HepG2 (cell line): Measurements from ENCODE around the gene AFTPH. TPM values are rescaled to one million over a fixed set of nuclear protein-coding genes. Genes with fewer than 3 reads are reported as not detected.

ENCODE experiments used
- ATAC-seq: fragments of 200-7000 bp; cut with Tn5 transposase; 3 replicates; pipeline ENCODE4 v1.9.1; 2020; ENCODE audit warnings: mild to moderate bottlenecking, moderate library complexity
- BruUV-seq: library from RNA; stranded (reverse); fragments of 400-500 nt; replicated peaks from 2 replicates; lab custom pipeline; 2021; lab: Mats Ljungman, UMichigan
- CTCF ChIA-PET: fragments of 300-600 bp; formaldehyde crosslinking; extraction: SDS; loops from one replicate; lab custom pipeline; 2021; ENCODE audit warnings: low total read pairs, inconsistent platforms, low intra/inter-chr PET ratio; lab: Yijun Ruan, JAX
- POLR2A ChIA-PET: fragments of 350-600 bp; sonication (Branson Sonifier 250); formaldehyde crosslinking; loops from one replicate; lab custom pipeline; 2020; ENCODE audit warnings: antibody characterized with exemption, inconsistent platforms; lab: Yijun Ruan, JAX
- DNase-seq: peaks from one replicate; pipeline ENCODE4 v3.0.0-alpha.2; 2015; ENCODE audit warnings: low spot score
- FAIRE-seq: peaks from 3 replicates; lab custom pipeline; 2011; peaks lifted over from hg19 to GRCh38; lab: Jason Lieb, UNC
- H2AFZ ChIP-seq: one replicate; pipeline ENCODE4 v1.6.1; 2011; ENCODE audit warnings: low read length, inconsistent platforms
- H3K27ac ChIP-seq: fragments of 300-600 bp; 3 replicates; pipeline ENCODE4 v1.8.0; 2011; ENCODE audit warnings: mixed run types, mild to moderate bottlenecking, mixed read lengths, low read length, inconsistent platforms; ENCODE audit not compliant: insufficient read depth; ENCODE audit errors: extremely low read length
- H3K27me3 ChIP-seq, 2 experiments: fragments of 200-600 bp in 1 of 2; 2 replicates in 1 of 2; 3 replicates in 1 of 2; pipeline versions ENCODE4 v1.6.0 to v1.8.0; 2011; ENCODE audit warnings: low read length in 2 of 2, mild to moderate bottlenecking in 2 of 2, moderate library complexity in 2 of 2, inconsistent platforms in 1 of 2; ENCODE audit not compliant: insufficient read depth in 2 of 2, control insufficient read depth in 1 of 2
- H3K36me3 ChIP-seq, 2 experiments: fragments of 200-600 bp in 1 of 2; replicated peaks in 1 of 2; 2 replicates in 1 of 2; 3 replicates in 1 of 2; pipeline versions ENCODE4 v1.5.1 to v1.8.0; 2011; ENCODE audit warnings: low read length in 2 of 2, inconsistent platforms in 1 of 2; ENCODE audit not compliant: insufficient read depth in 2 of 2, control insufficient read depth in 1 of 2
- H3K4me1 ChIP-seq: 2 replicates; pipeline ENCODE4 v1.5.1; 2012; ENCODE audit warnings: low read length, inconsistent platforms; ENCODE audit not compliant: insufficient read depth
- H3K4me2 ChIP-seq: 2 replicates; pipeline ENCODE4 v1.6.0; 2011; ENCODE audit warnings: low read depth, low read length, inconsistent platforms
- H3K4me3 ChIP-seq, 3 experiments: fragments of 200-600 bp in 1 of 3; sonication (generic), shearing (Covaris generic) in 1 of 3; replicated peaks in 1 of 3; 2 replicates each; pipeline ENCODE4 v1.5.1; 2011 to 2016; ENCODE audit warnings: low read length in 3 of 3, inconsistent platforms in 2 of 3, low read depth in 2 of 3, mild to moderate bottlenecking in 2 of 3, control low read depth in 1 of 3, mixed read lengths in 1 of 3; ENCODE audit not compliant: insufficient read depth in 1 of 3
- H3K79me2 ChIP-seq: one replicate; pipeline ENCODE4 v1.6.1; 2011; ENCODE audit warnings: low read length, inconsistent platforms; ENCODE audit not compliant: insufficient read depth
- H3K9ac ChIP-seq: 2 replicates; pipeline ENCODE4 v1.6.0; 2011; ENCODE audit warnings: mild to moderate bottlenecking, low read depth, low read length, inconsistent platforms; ENCODE audit not compliant: insufficient read depth
- H3K9me3 ChIP-seq: 2 replicates; pipeline ENCODE4 v1.5.1; 2012; ENCODE audit warnings: mild to moderate bottlenecking, low read length
- H4K20me1 ChIP-seq: 2 replicates; pipeline ENCODE4 v1.6.0; 2011; ENCODE audit warnings: inconsistent platforms, mild to moderate bottlenecking, low read length, moderate library complexity; ENCODE audit not compliant: insufficient read depth
- ARID4A ChIP-seq: sonication (generic); formaldehyde crosslinking; IDR thresholded peaks from 2 replicates; pipeline ENCODE4 v1.5.0; 2020; ENCODE audit warnings: mild to moderate bottlenecking, missing genetic modification reagents, borderline replicate concordance
- EHMT2 ChIP-seq: fragments of 200-600 bp; sonication (generic); IDR thresholded peaks from 2 replicates; pipeline ENCODE4 v1.7.0; 2017; ENCODE audit warnings: antibody characterized with exemption, low read depth, low read length, borderline replicate concordance
- GABPB1 ChIP-seq: IDR thresholded peaks from 2 replicates; pipeline ENCODE4 v1.6.1; 2016; ENCODE audit warnings: mild to moderate bottlenecking, missing genetic modification reagents, moderate library complexity, missing compliant biosample characterization
- PHF8 ChIP-seq: sonication (generic); formaldehyde crosslinking; IDR thresholded peaks from 2 replicates; pipeline ENCODE4 v1.5.0; 2020; ENCODE audit warnings: missing genetic modification reagents
- POLR2A ChIP-seq, 2 experiments: IDR thresholded peaks; 2 replicates each; pipeline ENCODE4 v1.6.1; 2011; ENCODE audit warnings: low read depth in 2 of 2, low read length in 2 of 2, mild to moderate bottlenecking in 1 of 2, moderate library complexity in 1 of 2; ENCODE audit not compliant: insufficient read depth in 1 of 2
- POLR2G ChIP-seq: fragments of 200-400 bp; formaldehyde crosslinking; IDR thresholded peaks from 2 replicates; pipeline ENCODE4 v1.6.1; 2018; ENCODE audit warnings: mild to moderate bottlenecking, low read depth, low read length, moderate library complexity
- SAP130 ChIP-seq: IDR thresholded peaks from 2 replicates; pipeline ENCODE4 v1.6.1; 2016; ENCODE audit warnings: low read depth
- SNAI1 ChIP-seq: sonication (generic); formaldehyde crosslinking; IDR thresholded peaks from 2 replicates; pipeline ENCODE4 v1.5.0; 2020; ENCODE audit warnings: mild to moderate bottlenecking, missing genetic modification reagents, borderline replicate concordance
- TFDP1 ChIP-seq: IDR thresholded peaks from 2 replicates; pipeline ENCODE4 v1.6.1; 2016; ENCODE audit warnings: missing compliant biosample characterization, missing genetic modification reagents, borderline replicate concordance
- XRCC5 ChIP-seq: fragments of 200-400 bp; formaldehyde crosslinking; optimal IDR thresholded peaks from 2 replicates; pipeline ENCODE3; 2017; ENCODE audit warnings: mild to moderate bottlenecking, low read length
- ZFX ChIP-seq: sonication (generic); formaldehyde crosslinking; IDR thresholded peaks from 2 replicates; pipeline ENCODE4 v1.4.0; 2020; ENCODE audit warnings: mild to moderate bottlenecking, low read depth, missing genetic modification reagents, moderate library complexity
- ZNF121 ChIP-seq: sonication (generic); formaldehyde crosslinking; IDR thresholded peaks from 2 replicates; pipeline ENCODE4 v1.5.0; 2020; ENCODE audit warnings: mild to moderate bottlenecking, missing genetic modification reagents
- ZNF687 ChIP-seq: sonication (generic); formaldehyde crosslinking; IDR thresholded peaks from 2 replicates; pipeline ENCODE4 v1.5.1; 2020; ENCODE audit warnings: mild to moderate bottlenecking, missing genetic modification reagents, moderate library complexity
- ZSCAN12 ChIP-seq: sonication (generic); formaldehyde crosslinking; IDR thresholded peaks from 2 replicates; pipeline ENCODE4 v1.9.0; 2021; ENCODE audit warnings: mild to moderate bottlenecking, missing genetic modification reagents
- WGBS: methylation state at CpG from one replicate; pipeline ENCODE4 v1.1.6; 2017; ENCODE audit warnings: low lambda C conversion rate; 5-methylcytosine and 5-hydroxymethylcytosine counted together
- in situ Hi-C: cut with HindIII; loops from 2 replicates; pipeline ENCODE4 v1.10.0; 2017; ENCODE audit warnings: low pct_unique_long_range_greater_than_20kb; ENCODE audit not compliant: extremely low pct_ligation_motif_present
- intact Hi-C: fragments of 100-400 bp; cut with micrococcal nuclease; formaldehyde crosslinking; loops from one replicate; pipeline ENCODE4 v1.10.0; 2022; ENCODE audit not compliant: unreplicated experiment
- polyA plus RNA-seq, 8 experiments: library from polyadenylated mRNA; depleted of rRNA in 3 of 8; stranded (reverse) in 7 of 8; unstranded in 1 of 8; fragments of >200 nt; fragmentation: Illumina TruSeq in 4 of 8; extraction: Trizol in 4 of 8; gene quantifications; 2 replicates each; pipeline versions ENCODE4 v1.2.1 to v1.2.3, GENCODE V29; 2011 to 2016; ENCODE audit warnings: low read depth in 4 of 8, missing spikeins in 1 of 8, mixed read lengths in 1 of 8; ENCODE audit not compliant: insufficient read depth in 1 of 8
- total RNA-seq, 5 experiments: library from RNA; depleted of rRNA; stranded (reverse); fragments of >200 nt; fragmentation: Illumina TruSeq; extraction: Trizol; gene quantifications; 2 replicates each; pipeline ENCODE4 v1.2.3, GENCODE V29; 2016; ENCODE audit warnings: low read depth in 1 of 5

AFTPH gene
- total and polyA plus RNA-seq, 2 of the 13 experiments (the other 11 are each of a cell fraction or from before 2014, with no cell fraction given) = 27.5 to 36.8 TPM

GRCh38 chr2:64609227-64609941 is 85.3 kb downstream of the AFTPH start:
- POLR2A ChIA-PET = interaction anchor here (1.0 to 3.2 kb wide), 2 partner anchors 45 to 142 kb away, joined by 3 to 19 read pairs; partner anchors contain the start of gene SERTAD2
- TF ChIP-seq POLR2A (IDR thresholded peaks at IDR 0.05; ENCODE audit: insufficient read depth in 1 of 2, low read depth in 2 of 2, low read length in 2 of 2) = peak in 1 of 2 experiments; percentile 46; a peak in 1 of 4 replicates
- peak; percentile 62; the same call in 1 of the 2 replicates for TF ChIP-seq ZNF121
- TF ChIP-seq SNAI1 (CRISPR knock-in tag) = no peak
- peak; percentile 14; the same call in 1 of the 2 replicates for TF ChIP-seq SAP130 (CRISPR knock-in tag)
- peak; percentile 15 for TF ChIP-seq XRCC5
- peak; percentile 43; the same call in 1 of the 2 replicates for TF ChIP-seq GABPB1 (CRISPR knock-in tag)
- TF ChIP-seq ZNF687 (CRISPR knock-in tag) = peak; percentile 30
- TF ChIP-seq POLR2G = peak; percentile 66
- TF ChIP-seq PHF8 (CRISPR knock-in tag) = peak; percentile 58
- TF ChIP-seq TFDP1 (CRISPR knock-in tag) = no peak
- no peak for TF ChIP-seq EHMT2
- peak; percentile 25 for TF ChIP-seq ARID4A (CRISPR knock-in tag)
- no peak for TF ChIP-seq ZSCAN12 (CRISPR knock-in tag)
- TF ChIP-seq ZFX = peak; percentile 47

More at GRCh38 chr2:64609227-64609941, 85.3 kb downstream of the AFTPH start:
- Histone ChIP-seq H3K27ac (no peak overlapping the region), H2AFZ (peak overlapping the region; percentile 10), H4K20me1 (no peaks in the 10 kb centered on the region), H3K4me3 (peak overlapping the region; percentile 51 to 68 (median 58); a peak in 5 of 6 replicates), H3K9ac (peak overlapping the region; percentile 65), H3K9me3 (no peaks in the 10 kb centered on the region; the same call in 1 of the 2 replicates), H3K27me3 (no peaks in the 10 kb centered on the region), H3K79me2 (no peaks in the 10 kb centered on the region), H3K4me2 (peak overlapping the region; percentile 64), H3K4me1 (peaks cover 28% of the 10 kb centered on the region), H3K36me3 (no peaks in the 10 kb centered on the region)
- intact Hi-C loops = loop anchor here (5.0 kb wide), 1 partner anchor 38 kb away; no protein-coding TSS in a partner anchor
- ATAC-seq (peak; percentile 34), DNase-seq (no peak), FAIRE-seq (no peak)
- no TSS peak for BruUV-seq
- CTCF ChIA-PET = no interaction called here
- in situ Hi-C loops = loop anchor here (25.0 kb wide), 1 partner anchor 953 kb away; no protein-coding TSS in a partner anchor
- WGBS = 53% methylated on average over 56 of the region's 74 CpGs
